ENCODE results near the gene ZNF182.
"Not testable (repeated sequence)": the region's sequence is repeated elsewhere in the genome, so short reads cannot be mapped to it uniquely, and the experiment has no call there.

The ZNF182 gene

DNA sequence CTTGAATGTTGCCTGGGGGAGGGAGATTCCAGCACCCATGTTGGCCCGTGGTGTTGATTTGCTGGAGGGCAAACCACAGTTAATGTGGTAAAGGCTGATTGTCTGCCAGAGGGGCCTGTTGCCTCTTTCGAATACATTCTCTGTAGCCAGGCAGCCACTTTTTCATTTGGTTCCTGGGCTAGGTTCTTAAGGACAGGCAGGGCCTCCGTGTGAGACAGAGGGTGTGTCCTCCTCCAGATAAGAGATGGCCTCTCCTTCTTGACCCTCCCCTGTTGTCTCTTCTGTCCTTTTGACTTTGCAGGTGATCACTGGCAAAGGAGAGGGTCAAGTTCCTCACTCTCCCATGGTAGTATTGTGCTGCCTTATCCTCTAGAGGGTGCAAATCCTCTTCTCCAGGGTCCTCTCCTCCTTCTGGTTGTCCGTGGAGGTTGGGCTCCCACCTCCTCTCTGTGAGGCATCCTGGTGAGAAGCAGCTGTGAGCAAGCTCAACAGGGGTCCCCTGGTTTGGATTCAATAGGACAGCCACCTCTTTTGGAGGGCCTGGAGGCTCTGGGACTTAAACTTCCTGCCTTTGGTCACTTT is 44.9 kb downstream of the ZNF182 start:
- H3K9me3 ChIP-seq (ENCODE audit: control insufficient read depth in 2 of 2, low read length in 2 of 2): no peaks in the 10 kb centered on the region
- no peaks in the 10 kb centered on the region for H3K4me1 ChIP-seq (ENCODE audit: control insufficient read depth, insufficient read depth, low read length)
- H3K36me3 ChIP-seq (ENCODE audit: control insufficient read depth in 2 of 2, insufficient read depth in 2 of 2, low read length in 2 of 2): no peaks in the 10 kb centered on the region
- peaks cover 0 to 3% of the 10 kb centered on the region in 2 donors for H3K27me3 ChIP-seq (ENCODE audit: control insufficient read depth in 1 of 2, insufficient read depth in 2 of 2, low read length in 2 of 2)
- H3K4me3 ChIP-seq (ENCODE audit: low read length in 2 of 2): no peak overlapping the region
- no peak overlapping the region for H3K9ac ChIP-seq (ENCODE audit: low read length in 2 of 2)
- no peak overlapping the region for H3K27ac ChIP-seq (ENCODE audit: low read length)

DNA sequence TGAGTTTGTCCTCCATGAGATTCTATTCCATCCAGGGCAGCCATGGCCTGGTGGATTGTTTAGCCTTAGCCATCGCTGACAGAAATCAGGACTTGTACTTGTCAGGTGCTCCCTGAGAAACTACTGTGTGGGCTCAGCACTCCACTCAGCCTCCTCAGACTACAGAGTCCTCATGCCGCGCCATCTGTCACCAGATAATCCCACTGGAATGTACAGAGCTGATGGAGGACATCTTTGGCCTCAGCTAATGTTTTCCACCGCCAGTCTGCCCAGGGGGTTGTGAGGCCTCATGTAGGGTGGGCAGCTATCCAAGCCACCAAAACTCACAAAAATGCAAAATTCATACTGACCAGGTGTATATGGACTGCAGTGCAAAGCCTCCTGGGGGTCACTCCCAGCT is 45.6 kb downstream of the ZNF182 start:
- H3K4me1 ChIP-seq (ENCODE audit: control insufficient read depth, insufficient read depth, low read length); H3K27me3 ChIP-seq (ENCODE audit: control insufficient read depth in 1 of 2, insufficient read depth in 2 of 2, low read length in 2 of 2); H3K4me3 ChIP-seq (ENCODE audit: low read length in 2 of 2); H3K9me3 ChIP-seq (ENCODE audit: control insufficient read depth in 2 of 2, low read length in 2 of 2); H3K27ac ChIP-seq (ENCODE audit: low read length); H3K9ac ChIP-seq (ENCODE audit: low read length in 2 of 2); H3K36me3 ChIP-seq (ENCODE audit: control insufficient read depth in 2 of 2, insufficient read depth in 2 of 2, low read length in 2 of 2): not testable (repeated sequence)

DNA sequence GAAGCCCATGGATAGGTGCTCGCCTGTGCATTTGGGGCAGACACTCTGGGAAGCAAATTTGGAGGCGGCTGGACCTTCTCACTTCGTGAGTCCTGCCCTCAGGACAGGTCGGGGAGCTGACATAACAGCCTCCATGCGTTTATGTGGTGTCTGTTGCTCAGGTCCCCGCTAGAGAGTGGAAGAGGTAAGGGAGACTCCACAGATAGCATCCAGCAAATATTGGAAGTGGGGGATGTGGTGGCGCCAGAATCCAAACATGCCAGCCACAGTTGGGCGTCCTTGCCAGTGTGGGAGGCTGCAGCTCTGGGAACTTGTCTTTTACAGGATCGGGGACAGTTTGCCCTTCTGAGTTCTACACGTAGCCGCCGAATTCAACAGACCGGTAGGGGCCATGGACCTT is 47.8 kb downstream of the ZNF182 start:
- Histone ChIP-seq H3K9me3 (ENCODE audit: control insufficient read depth in 2 of 2, low read length in 2 of 2) (peaks cover 0 to 2% of the 10 kb centered on the region in 2 donors), H3K4me1 (ENCODE audit: control insufficient read depth, insufficient read depth, low read length) (no peaks in the 10 kb centered on the region), H3K27ac (ENCODE audit: low read length) (no peak overlapping the region), H3K4me3 (ENCODE audit: low read length in 2 of 2) (no peak overlapping the region), H3K27me3 (ENCODE audit: control insufficient read depth in 1 of 2, insufficient read depth in 2 of 2, low read length in 2 of 2) (peaks cover 0 to 3% of the 10 kb centered on the region in 2 donors), H3K9ac (ENCODE audit: low read length in 2 of 2) (no peak overlapping the region), H3K36me3 (ENCODE audit: control insufficient read depth in 2 of 2, insufficient read depth in 2 of 2, low read length in 2 of 2) (no peaks in the 10 kb centered on the region)

DNA sequence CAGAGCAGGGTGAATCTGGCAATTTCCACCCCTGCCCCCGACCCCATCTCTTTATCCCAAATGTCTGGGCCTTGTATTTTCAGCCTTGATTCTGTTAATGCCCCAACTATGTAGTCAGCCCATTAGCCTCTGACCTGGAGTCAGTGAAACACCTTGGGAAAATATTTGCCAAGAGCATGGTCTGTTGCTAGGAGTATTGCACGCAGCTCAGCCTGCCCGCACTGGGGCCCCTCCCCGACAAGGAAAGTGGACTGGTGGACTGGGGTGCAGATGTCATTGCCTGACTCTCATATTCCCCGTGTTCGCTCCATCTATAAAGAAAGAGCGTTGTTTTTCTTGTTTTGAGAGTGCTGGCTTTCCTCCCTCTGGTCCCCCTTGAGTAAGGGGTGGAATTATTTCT is 48.5 kb downstream of the ZNF182 start:
- not testable (repeated sequence) for H3K4me1 ChIP-seq (ENCODE audit: control insufficient read depth, insufficient read depth, low read length); H3K4me3 ChIP-seq (ENCODE audit: low read length in 2 of 2); H3K27me3 ChIP-seq (ENCODE audit: control insufficient read depth in 1 of 2, insufficient read depth in 2 of 2, low read length in 2 of 2); H3K36me3 ChIP-seq (ENCODE audit: control insufficient read depth in 2 of 2, insufficient read depth in 2 of 2, low read length in 2 of 2); H3K27ac ChIP-seq (ENCODE audit: low read length); H3K9ac ChIP-seq (ENCODE audit: low read length in 2 of 2); H3K9me3 ChIP-seq (ENCODE audit: control insufficient read depth in 2 of 2, low read length in 2 of 2)

DNA sequence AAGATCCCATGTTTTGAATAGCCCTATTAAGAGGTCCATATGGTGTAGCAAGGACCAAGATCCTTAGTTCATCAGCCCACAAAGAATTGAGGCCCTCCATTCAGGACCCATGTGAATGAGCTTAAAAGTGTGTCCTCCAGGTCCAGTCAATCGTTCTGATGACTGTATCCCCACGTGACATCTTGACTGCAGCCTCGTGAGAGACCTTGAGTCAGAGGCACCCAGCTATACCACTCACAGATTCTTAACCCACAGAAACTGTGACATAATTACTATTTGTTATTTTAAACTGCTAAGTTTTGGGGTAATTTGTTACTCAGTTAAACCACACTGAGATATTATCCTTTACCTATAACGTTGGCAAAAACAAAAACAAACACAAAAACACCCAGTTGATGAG is 62.4 kb downstream of the ZNF182 start:
- H3K27me3 ChIP-seq (ENCODE audit: control insufficient read depth in 1 of 2, insufficient read depth in 2 of 2, low read length in 2 of 2): no peaks in the 10 kb centered on the region
- no peaks in the 10 kb centered on the region for H3K36me3 ChIP-seq (ENCODE audit: control insufficient read depth in 2 of 2, insufficient read depth in 2 of 2, low read length in 2 of 2)
- no peak overlapping the region for H3K9ac ChIP-seq (ENCODE audit: low read length in 2 of 2)
- peaks cover 0 to 5% of the 10 kb centered on the region in 2 donors for H3K9me3 ChIP-seq (ENCODE audit: control insufficient read depth in 2 of 2, low read length in 2 of 2)
- H3K4me1 ChIP-seq (ENCODE audit: control insufficient read depth, insufficient read depth, low read length): no peaks in the 10 kb centered on the region
- no peak overlapping the region for H3K27ac ChIP-seq (ENCODE audit: low read length)
- H3K4me3 ChIP-seq (ENCODE audit: low read length in 2 of 2): no peak overlapping the region

DNA sequence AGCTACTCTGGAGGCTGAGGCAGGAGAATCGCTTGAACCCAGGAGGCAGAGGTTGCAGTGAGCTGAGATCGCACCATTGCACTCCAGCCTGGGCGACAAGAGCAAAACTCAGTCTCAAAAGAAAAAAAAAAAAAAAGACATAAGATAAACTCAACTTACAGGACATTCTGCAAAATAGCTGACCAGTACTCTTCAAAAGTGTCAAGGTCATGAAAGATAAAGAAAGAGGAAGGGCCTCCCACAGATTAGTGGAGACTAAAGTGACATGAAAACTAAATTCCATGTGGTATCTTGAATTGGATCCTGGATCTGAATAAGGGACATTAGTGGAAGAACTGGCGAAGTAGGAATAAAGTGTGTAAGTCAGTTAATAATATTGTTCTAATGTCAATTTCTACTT is 63.3 kb downstream of the ZNF182 start:
- Histone ChIP-seq H3K27ac (ENCODE audit: low read length) (no peak overlapping the region), H3K9ac (ENCODE audit: low read length in 2 of 2) (no peak overlapping the region), H3K9me3 (ENCODE audit: control insufficient read depth in 2 of 2, low read length in 2 of 2) (peaks cover 0 to 5% of the 10 kb centered on the region in 2 donors), H3K36me3 (ENCODE audit: control insufficient read depth in 2 of 2, insufficient read depth in 2 of 2, low read length in 2 of 2) (no peaks in the 10 kb centered on the region), H3K4me1 (ENCODE audit: control insufficient read depth, insufficient read depth, low read length) (no peaks in the 10 kb centered on the region), H3K4me3 (ENCODE audit: low read length in 2 of 2) (no peak overlapping the region), H3K27me3 (ENCODE audit: control insufficient read depth in 1 of 2, insufficient read depth in 2 of 2, low read length in 2 of 2) (no peaks in the 10 kb centered on the region)

DNA sequence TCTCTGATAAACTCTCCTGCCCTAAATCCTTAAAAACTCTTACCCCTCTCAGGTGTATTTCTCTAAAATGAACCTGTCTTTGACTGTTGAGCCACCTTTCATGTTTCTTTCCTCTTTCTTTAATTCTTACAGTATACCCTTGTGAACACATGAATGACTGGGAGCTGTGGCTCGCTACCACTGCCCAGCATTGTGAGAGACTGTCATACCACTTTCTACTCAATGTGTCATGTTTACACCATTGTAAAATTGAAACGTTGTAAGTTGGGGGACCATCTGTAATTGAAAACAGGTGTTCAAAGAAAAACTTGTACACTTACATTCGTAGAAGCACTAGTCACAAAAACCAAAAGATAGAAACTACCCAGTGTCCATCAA is 66.9 kb downstream of the ZNF182 start:
- H3K27ac ChIP-seq (ENCODE audit: low read length): no peak overlapping the region
- H3K4me3 ChIP-seq (ENCODE audit: low read length in 2 of 2): no peak overlapping the region

DNA sequence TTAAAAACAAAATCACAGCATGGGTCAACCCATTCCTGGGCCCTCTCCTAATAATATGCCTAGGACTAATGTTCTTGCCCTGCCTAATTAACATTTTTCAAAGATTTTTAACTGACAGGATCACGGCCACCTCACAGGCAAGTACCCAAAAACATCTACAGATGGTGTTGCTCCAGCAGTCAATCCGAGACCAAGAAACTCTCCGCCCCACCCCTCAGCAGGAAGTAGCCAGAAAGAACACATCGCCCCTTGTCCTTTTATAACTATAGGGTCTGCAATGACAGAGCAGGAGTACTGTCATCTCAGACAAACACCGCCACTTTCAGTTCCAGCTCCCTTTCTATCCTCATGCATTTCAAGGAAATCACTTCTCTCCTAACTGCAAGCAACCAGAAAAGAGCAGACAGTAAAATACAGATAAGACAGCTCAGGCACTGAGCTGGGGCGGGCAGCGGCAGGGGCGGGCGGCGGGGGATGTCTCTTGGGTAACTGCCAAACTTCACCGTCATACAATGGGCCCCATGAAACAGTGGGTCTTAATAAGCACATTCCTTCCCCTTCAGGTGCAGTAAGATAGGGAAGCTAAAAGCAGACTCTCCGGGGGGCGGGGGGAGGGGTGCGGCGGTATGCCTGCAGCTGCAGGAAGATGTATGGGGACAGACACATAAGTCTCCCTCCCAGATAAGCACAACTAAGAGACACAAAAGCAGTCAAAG is 67.4 kb downstream of the ZNF182 start:
- H3K4me3 ChIP-seq (ENCODE audit: low read length in 2 of 2): no peak overlapping the region
- H3K27me3 ChIP-seq (ENCODE audit: control insufficient read depth in 1 of 2, insufficient read depth in 2 of 2, low read length in 2 of 2): no peaks in the 10 kb centered on the region
- no peak overlapping the region for H3K9ac ChIP-seq (ENCODE audit: low read length in 2 of 2)
- no peaks in the 10 kb centered on the region for H3K36me3 ChIP-seq (ENCODE audit: control insufficient read depth in 2 of 2, insufficient read depth in 2 of 2, low read length in 2 of 2)
- no peaks in the 10 kb centered on the region for H3K9me3 ChIP-seq (ENCODE audit: control insufficient read depth in 2 of 2, low read length in 2 of 2)
- no peak overlapping the region for H3K27ac ChIP-seq (ENCODE audit: low read length)
- H3K4me1 ChIP-seq (ENCODE audit: control insufficient read depth, insufficient read depth, low read length): no peaks in the 10 kb centered on the region

More for the DNA sequence above, 66.9 kb downstream of the ZNF182 start:
- no peak overlapping the region for H3K9ac ChIP-seq (ENCODE audit: low read length in 2 of 2)
- no peaks in the 10 kb centered on the region for H3K4me1 ChIP-seq (ENCODE audit: control insufficient read depth, insufficient read depth, low read length)
- no peaks in the 10 kb centered on the region for H3K27me3 ChIP-seq (ENCODE audit: control insufficient read depth in 1 of 2, insufficient read depth in 2 of 2, low read length in 2 of 2)
- H3K9me3 ChIP-seq (ENCODE audit: control insufficient read depth in 2 of 2, low read length in 2 of 2): no peaks in the 10 kb centered on the region
- no peaks in the 10 kb centered on the region for H3K36me3 ChIP-seq (ENCODE audit: control insufficient read depth in 2 of 2, insufficient read depth in 2 of 2, low read length in 2 of 2)

DNA sequence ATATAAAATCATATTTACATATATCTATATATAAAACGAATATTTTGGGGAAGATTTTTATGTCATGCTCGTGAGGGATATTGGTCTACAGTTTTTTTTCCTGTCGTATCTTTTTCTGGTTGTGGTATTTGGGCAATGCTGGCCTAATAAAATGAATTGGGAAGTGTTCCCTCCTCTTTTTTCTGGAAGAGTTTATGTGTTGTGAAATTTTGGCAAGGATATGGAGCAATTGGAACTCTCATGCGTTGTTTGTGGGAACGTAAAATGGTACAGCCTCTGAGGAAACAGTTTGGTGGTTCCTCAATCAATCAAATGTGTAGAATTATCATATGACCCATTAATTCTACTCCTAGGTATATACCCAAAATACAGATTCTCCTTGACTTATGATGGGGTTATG is 69.8 kb downstream of the ZNF182 start:
- Histone ChIP-seq H3K36me3 (ENCODE audit: control insufficient read depth in 2 of 2, insufficient read depth in 2 of 2, low read length in 2 of 2) (no peaks in the 10 kb centered on the region), H3K27ac (ENCODE audit: low read length) (no peak overlapping the region), H3K9me3 (ENCODE audit: control insufficient read depth in 2 of 2, low read length in 2 of 2) (no peaks in the 10 kb centered on the region), H3K27me3 (ENCODE audit: control insufficient read depth in 1 of 2, insufficient read depth in 2 of 2, low read length in 2 of 2) (no peaks in the 10 kb centered on the region), H3K4me3 (ENCODE audit: low read length in 2 of 2) (no peak overlapping the region), H3K4me1 (ENCODE audit: control insufficient read depth, insufficient read depth, low read length) (no peaks in the 10 kb centered on the region), H3K9ac (ENCODE audit: low read length in 2 of 2) (no peak overlapping the region)

DNA sequence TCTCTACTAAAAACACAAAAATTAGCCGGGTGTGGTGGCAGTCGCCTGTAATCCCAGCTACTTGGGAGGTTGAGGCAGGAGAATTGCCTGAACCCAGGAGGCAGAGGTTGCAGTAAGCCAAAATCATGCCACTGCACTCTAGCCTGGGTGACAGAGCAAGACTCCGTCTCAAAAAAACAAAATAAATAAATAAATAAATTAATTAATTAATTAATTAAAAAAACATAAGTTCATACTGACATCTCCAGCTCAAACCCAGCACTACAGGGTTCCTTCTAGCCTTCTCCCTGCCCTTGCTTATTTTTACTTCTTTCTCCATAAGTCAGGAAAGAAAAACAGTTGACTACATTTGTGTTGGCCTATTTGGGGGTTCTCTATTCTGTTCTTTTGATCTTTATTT is 71.8 kb downstream of the ZNF182 start:
- not testable (repeated sequence) for H3K4me1 ChIP-seq (ENCODE audit: control insufficient read depth, insufficient read depth, low read length); H3K9ac ChIP-seq (ENCODE audit: low read length in 2 of 2); H3K36me3 ChIP-seq (ENCODE audit: control insufficient read depth in 2 of 2, insufficient read depth in 2 of 2, low read length in 2 of 2); H3K4me3 ChIP-seq (ENCODE audit: low read length in 2 of 2); H3K27ac ChIP-seq (ENCODE audit: low read length); H3K9me3 ChIP-seq (ENCODE audit: control insufficient read depth in 2 of 2, low read length in 2 of 2); H3K27me3 ChIP-seq (ENCODE audit: control insufficient read depth in 1 of 2, insufficient read depth in 2 of 2, low read length in 2 of 2)

DNA sequence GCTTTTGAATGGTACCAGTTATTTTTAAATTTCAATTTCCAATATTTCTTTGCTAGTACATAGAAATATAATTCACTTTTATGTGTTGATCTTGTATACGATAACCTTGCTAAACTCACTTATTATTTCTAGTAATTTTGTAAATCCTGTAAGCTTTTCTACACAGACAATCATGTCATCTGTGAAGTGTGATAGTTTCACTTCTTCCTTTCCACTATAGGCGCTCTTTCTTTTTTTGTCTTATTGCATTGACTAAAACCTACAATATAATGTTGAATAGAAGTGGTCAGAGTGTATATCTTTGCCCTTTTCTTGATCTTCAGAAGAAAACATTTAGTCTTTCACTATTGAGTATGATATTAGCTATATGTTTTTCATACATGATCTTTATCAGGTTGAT is 76.6 kb downstream of the ZNF182 start:
- H3K9me3 ChIP-seq (ENCODE audit: control insufficient read depth in 2 of 2, low read length in 2 of 2): no peaks in the 10 kb centered on the region
- H3K4me3 ChIP-seq (ENCODE audit: low read length in 2 of 2): no peak overlapping the region
- no peak overlapping the region for H3K27ac ChIP-seq (ENCODE audit: low read length)

More for the DNA sequence above, 76.6 kb downstream of the ZNF182 start:
- Histone ChIP-seq H3K4me1 (ENCODE audit: control insufficient read depth, insufficient read depth, low read length) (no peaks in the 10 kb centered on the region), H3K36me3 (ENCODE audit: control insufficient read depth in 2 of 2, insufficient read depth in 2 of 2, low read length in 2 of 2) (no peaks in the 10 kb centered on the region), H3K27me3 (ENCODE audit: control insufficient read depth in 1 of 2, insufficient read depth in 2 of 2, low read length in 2 of 2) (no peaks in the 10 kb centered on the region), H3K9ac (ENCODE audit: low read length in 2 of 2) (no peak overlapping the region)
